A673 (cell line): ENCODE data around the gene MAB21L2. TPM values are rescaled to one million over a fixed set of nuclear protein-coding genes. Genes with fewer than 3 reads are reported as not detected.

Experiments
- BruUV-seq: library from RNA; stranded (reverse); fragments of 400-500 nt; replicated peaks from 2 replicates; lab custom pipeline; 2021; lab: Mats Ljungman, UMichigan
- CTCF ChIA-PET: fragments of 300-600 bp; sonication (Branson Sonifier 250); formaldehyde crosslinking; loops from one replicate; lab custom pipeline; 2022; ENCODE audit warnings: antibody characterized with exemption; lab: Charles Lee
- POLR2A ChIA-PET: fragments of 300-600 bp; sonication (Branson Sonifier 250); formaldehyde crosslinking; loops from one replicate; lab custom pipeline; 2022; ENCODE audit warnings: antibody characterized with exemption; ENCODE audit not compliant: low non-redundant PET; lab: Charles Lee
- DNase-seq: peaks from one replicate; pipeline ENCODE4 v3.0.0-alpha.2; 2015; ENCODE audit warnings: low spot score
- H3K27ac ChIP-seq: fragments of 200-600 bp; sonication (generic); 2 replicates; pipeline ENCODE4 v1.5.1; 2016; ENCODE audit warnings: mixed run types, low read depth, mild to moderate bottlenecking, mixed read lengths, antibody characterized with exemption, low read length; ENCODE audit not compliant: poor library complexity, severe bottlenecking
- H3K27me3 ChIP-seq: fragments of 200-600 bp; sonication (generic); replicated peaks from 2 replicates; pipeline ENCODE4 v1.6.1; 2017; ENCODE audit warnings: mixed run types, low read depth, mild to moderate bottlenecking, mixed read lengths, antibody characterized with exemption, low read length; ENCODE audit not compliant: insufficient read depth, poor library complexity
- H3K36me3 ChIP-seq: fragments of 200-600 bp; sonication (generic); 2 replicates; pipeline ENCODE4 v1.6.1; 2016; ENCODE audit warnings: mixed run types, mild to moderate bottlenecking, mixed read lengths, antibody characterized with exemption, low read length; ENCODE audit not compliant: insufficient read depth, poor library complexity, severe bottlenecking
- H3K4me1 ChIP-seq: fragments of 200-600 bp; sonication (generic); 2 replicates; pipeline ENCODE4 v1.6.1; 2017; ENCODE audit warnings: mixed run types, mild to moderate bottlenecking, mixed read lengths, antibody characterized with exemption, low read length; ENCODE audit not compliant: insufficient read depth, poor library complexity, severe bottlenecking
- H3K4me3 ChIP-seq: fragments of 200-600 bp; sonication (generic); 2 replicates; pipeline ENCODE4 v1.5.1; 2016; ENCODE audit warnings: low read depth, mixed run types, mild to moderate bottlenecking, mixed read lengths, low read length; ENCODE audit not compliant: poor library complexity, severe bottlenecking
- H3K9me3 ChIP-seq: fragments of 200-600 bp; sonication (generic); 2 replicates; pipeline ENCODE4 v1.6.1; 2016; ENCODE audit warnings: mixed run types, low read depth, mild to moderate bottlenecking, mixed read lengths, antibody characterized with exemption, low read length; ENCODE audit not compliant: poor library complexity, severe bottlenecking
- EZH2 ChIP-seq: fragments of 200-600 bp; sonication (generic); IDR thresholded peaks from 2 replicates; pipeline ENCODE4 v1.6.1; 2017; ENCODE audit warnings: borderline replicate concordance, low read depth, mild to moderate bottlenecking, mixed read lengths, antibody characterized with exemption, low read length; ENCODE audit not compliant: poor library complexity, severe bottlenecking
- intact Hi-C: fragments of 100-400 bp; cut with micrococcal nuclease; formaldehyde crosslinking; loops from one replicate; pipeline ENCODE4 v1.10.0; 2022; ENCODE audit not compliant: unreplicated experiment
- total RNA-seq: library from RNA; stranded (reverse); gene quantifications from 2 replicates; pipeline ENCODE4 v1.2.3, GENCODE V29; 2021
- TF ChIP-seq, protein P1 (sequence below): fragments of 300-800, 200-600 bp; sonication (generic); conservative IDR thresholded peaks from 2 replicates; pipeline ENCODE4 v1.5.1; 2017; ENCODE audit warnings: low read depth, mild to moderate bottlenecking, antibody characterized with exemption, low read length, moderate library complexity, mixed read lengths

MAB21L2 gene
- total RNA-seq, 1 experiment from 2014 or later: not detected

- Histone ChIP-seq H3K4me1 (no peaks in the 10 kb centered on the region), H3K27me3 (no peaks in the 10 kb centered on the region), H3K27ac (no peak overlapping the region), H3K4me3 (no peak overlapping the region), H3K36me3 (no peaks in the 10 kb centered on the region), H3K9me3 (no peaks in the 10 kb centered on the region)
- DNase-seq: no peak
- ChIA-PET POLR2A (no interaction called here), CTCF (no interaction called here)
- TF ChIP-seq, protein P1, sequence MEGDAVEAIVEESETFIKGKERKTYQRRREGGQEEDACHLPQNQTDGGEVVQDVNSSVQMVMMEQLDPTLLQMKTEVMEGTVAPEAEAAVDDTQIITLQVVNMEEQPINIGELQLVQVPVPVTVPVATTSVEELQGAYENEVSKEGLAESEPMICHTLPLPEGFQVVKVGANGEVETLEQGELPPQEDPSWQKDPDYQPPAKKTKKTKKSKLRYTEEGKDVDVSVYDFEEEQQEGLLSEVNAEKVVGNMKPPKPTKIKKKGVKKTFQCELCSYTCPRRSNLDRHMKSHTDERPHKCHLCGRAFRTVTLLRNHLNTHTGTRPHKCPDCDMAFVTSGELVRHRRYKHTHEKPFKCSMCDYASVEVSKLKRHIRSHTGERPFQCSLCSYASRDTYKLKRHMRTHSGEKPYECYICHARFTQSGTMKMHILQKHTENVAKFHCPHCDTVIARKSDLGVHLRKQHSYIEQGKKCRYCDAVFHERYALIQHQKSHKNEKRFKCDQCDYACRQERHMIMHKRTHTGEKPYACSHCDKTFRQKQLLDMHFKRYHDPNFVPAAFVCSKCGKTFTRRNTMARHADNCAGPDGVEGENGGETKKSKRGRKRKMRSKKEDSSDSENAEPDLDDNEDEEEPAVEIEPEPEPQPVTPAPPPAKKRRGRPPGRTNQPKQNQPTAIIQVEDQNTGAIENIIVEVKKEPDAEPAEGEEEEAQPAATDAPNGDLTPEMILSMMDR: no peak
- TF ChIP-seq EZH2: no peak
- intact Hi-C loops: no loop called here
- BruUV-seq: no TSS peak
Measured at GRCh38 chr4:150540536-150540935, 41.4 kb upstream of the MAB21L2 start.

DNA sequence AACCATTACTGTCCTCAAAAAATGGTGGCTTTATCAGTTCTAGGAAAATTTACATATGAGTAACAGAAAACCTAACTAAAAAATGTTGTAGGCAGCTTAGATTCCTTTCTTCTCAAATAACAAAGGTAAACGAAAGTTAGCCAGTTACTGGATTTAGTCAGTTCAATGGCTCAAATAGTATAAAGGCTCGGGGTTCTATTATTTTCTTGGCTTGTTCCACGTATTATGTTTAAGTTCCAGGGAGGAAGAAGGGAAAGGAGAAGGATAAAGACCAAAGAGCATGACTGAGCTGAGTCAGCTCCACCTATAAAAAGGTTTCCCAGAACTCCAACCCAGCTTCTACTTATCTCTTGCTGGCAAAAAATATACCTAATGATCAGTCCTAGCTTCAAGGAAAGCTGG is 41.0 kb upstream of the MAB21L2 start:
- TF ChIP-seq EZH2: no peak
- TF ChIP-seq, protein P1: no peak
- ChIA-PET POLR2A (no interaction called here), CTCF (no interaction called here)
- H3K36me3 ChIP-seq: no peaks in the 10 kb centered on the region
- no peaks in the 10 kb centered on the region for H3K9me3 ChIP-seq
- H3K27ac ChIP-seq: no peak overlapping the region
- no peak for DNase-seq
- H3K4me3 ChIP-seq: no peak overlapping the region
- no peaks in the 10 kb centered on the region for H3K27me3 ChIP-seq
- intact Hi-C loops: no loop called here
- no TSS peak for BruUV-seq
- peaks cover 3% of the 10 kb centered on the region for H3K4me1 ChIP-seq

DNA sequence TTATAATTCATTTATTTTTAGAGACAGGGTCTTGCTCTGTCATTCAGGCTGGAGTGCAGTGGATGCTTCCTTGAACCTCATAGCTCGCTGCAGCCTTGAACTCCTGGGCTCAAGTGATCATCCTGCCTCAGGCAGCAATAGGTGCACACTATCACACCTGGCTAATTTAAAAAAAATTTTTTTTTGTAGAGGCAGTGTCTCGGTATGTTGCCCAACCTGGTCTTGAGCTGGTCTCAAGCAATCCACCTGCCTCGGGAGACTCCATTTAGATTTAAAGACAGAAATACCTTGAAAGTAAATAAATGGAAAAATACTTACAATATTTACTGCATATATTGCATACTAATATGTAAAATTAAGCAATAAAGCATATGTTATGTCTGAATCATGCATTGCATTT is 40.3 kb upstream of the MAB21L2 start:
- H3K27ac ChIP-seq: no peak overlapping the region
- no peak overlapping the region for H3K4me3 ChIP-seq
- BruUV-seq: no TSS peak
- no peaks in the 10 kb centered on the region for H3K36me3 ChIP-seq
- ChIA-PET POLR2A (no interaction called here), CTCF (no interaction called here)
- no peaks in the 10 kb centered on the region for H3K9me3 ChIP-seq
- H3K4me1 ChIP-seq: peaks cover 10% of the 10 kb centered on the region
- intact Hi-C loops: no loop called here
- DNase-seq: no peak
- H3K27me3 ChIP-seq: no peaks in the 10 kb centered on the region
- TF ChIP-seq EZH2: no peak
- TF ChIP-seq, protein P1: no peak
